ENCODE results near the gene CARD9. TPM values are rescaled to one million over a fixed set of nuclear protein-coding genes. Genes with fewer than 3 reads are reported as not detected.

CARD9 gene
- total RNA-seq, 1 donor from 2014 or later = 0.94 TPM

DNA sequence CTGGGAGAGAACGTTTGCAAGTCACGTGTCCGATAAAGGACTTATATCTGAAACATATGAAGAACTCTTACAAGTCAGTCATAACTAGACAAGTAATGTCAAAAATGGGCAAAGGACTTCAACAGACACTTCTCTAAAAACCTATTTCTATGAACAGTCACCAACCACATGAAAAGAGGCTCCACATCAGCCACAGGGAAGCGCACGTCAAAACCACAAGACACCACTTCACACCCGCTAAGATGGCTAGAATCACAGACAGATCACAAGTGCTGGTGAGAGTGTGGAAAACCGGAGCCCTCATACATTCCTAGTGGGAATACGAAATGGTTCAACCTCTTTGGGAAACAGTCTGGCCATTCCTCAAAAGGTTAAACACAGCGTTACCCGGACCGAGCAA lies 11.5 kb upstream of the CARD9 start:
- Mint-ChIP-seq H3K27ac (ENCODE audit: unreplicated experiment) (no peak overlapping the region), H3K4me3 (ENCODE audit: unreplicated experiment) (no peak overlapping the region), H3K36me3 (ENCODE audit: unreplicated experiment) (peaks cover 32% of the 10 kb centered on the region), H3K4me1 (ENCODE audit: unreplicated experiment) (no peaks in the 10 kb centered on the region), H3K9me3 (ENCODE audit: unreplicated experiment) (no peaks in the 10 kb centered on the region), H3K27me3 (ENCODE audit: unreplicated experiment) (no peaks in the 10 kb centered on the region)
- TF ChIP-seq, protein P1, sequence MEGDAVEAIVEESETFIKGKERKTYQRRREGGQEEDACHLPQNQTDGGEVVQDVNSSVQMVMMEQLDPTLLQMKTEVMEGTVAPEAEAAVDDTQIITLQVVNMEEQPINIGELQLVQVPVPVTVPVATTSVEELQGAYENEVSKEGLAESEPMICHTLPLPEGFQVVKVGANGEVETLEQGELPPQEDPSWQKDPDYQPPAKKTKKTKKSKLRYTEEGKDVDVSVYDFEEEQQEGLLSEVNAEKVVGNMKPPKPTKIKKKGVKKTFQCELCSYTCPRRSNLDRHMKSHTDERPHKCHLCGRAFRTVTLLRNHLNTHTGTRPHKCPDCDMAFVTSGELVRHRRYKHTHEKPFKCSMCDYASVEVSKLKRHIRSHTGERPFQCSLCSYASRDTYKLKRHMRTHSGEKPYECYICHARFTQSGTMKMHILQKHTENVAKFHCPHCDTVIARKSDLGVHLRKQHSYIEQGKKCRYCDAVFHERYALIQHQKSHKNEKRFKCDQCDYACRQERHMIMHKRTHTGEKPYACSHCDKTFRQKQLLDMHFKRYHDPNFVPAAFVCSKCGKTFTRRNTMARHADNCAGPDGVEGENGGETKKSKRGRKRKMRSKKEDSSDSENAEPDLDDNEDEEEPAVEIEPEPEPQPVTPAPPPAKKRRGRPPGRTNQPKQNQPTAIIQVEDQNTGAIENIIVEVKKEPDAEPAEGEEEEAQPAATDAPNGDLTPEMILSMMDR (IDR thresholded peaks at IDR 0.05) = no peak
- no peak for DNase-seq (ENCODE audit: extremely low spot score, unreplicated experiment)

DNA sequence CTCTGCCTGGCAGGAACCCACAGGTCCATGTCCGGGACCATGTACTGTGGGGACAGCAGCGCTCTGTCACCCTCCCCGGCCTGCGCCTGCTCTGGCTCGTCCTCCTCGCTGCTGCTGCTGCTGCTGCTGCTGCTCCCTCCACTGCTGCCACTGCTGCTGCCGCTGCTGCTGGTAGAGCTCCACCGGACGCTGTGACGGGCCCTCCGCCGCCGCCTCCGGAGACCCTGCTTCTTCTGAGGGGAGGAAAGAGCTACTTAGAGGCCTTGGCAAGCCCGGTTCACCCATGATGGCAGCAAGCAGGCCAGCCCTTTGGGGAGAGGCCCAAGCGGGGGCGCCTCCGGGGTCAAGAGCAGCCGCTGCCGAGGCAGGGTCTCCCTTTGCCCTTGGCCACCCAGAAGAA lies 10.0 kb upstream of the CARD9 start:
- Mint-ChIP-seq H3K36me3 (ENCODE audit: unreplicated experiment) (peaks cover 27% of the 10 kb centered on the region), H3K4me1 (ENCODE audit: unreplicated experiment) (no peaks in the 10 kb centered on the region), H3K27me3 (ENCODE audit: unreplicated experiment) (no peaks in the 10 kb centered on the region), H3K4me3 (ENCODE audit: unreplicated experiment) (no peak overlapping the region), H3K27ac (ENCODE audit: unreplicated experiment) (no peak overlapping the region), H3K9me3 (ENCODE audit: unreplicated experiment) (no peaks in the 10 kb centered on the region)
- DNase-seq (ENCODE audit: extremely low spot score, unreplicated experiment) = no peak
- TF ChIP-seq, protein P1 (IDR thresholded peaks at IDR 0.05) = no peak

DNA sequence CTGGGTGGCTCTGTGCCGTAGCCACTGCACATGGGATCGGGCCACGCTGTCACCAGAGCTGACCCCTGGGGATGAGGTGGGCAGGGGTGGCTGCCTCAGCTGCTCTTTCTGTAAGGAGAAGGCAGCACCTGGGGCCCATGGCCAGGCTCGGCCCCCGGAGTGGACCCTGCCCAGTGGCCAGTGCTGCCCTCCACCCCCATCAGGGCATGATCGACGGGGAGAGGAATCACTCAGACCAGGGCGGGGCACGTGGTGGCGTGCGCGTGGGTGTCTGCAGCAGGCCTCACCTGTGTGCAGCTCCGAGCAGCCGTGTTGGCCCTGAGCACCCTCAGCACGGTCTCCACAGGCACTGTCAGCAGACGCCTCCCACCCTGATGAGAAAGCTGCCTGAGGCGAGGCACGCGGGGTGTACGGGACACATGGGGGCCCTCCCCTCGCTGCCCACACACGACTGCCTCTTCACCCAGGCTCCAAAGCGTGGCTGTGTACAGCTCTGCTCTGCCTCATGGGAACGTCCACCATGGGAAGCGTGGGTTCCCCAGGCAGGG lies 8.6 kb upstream of the CARD9 start:
- H3K27ac Mint-ChIP-seq (ENCODE audit: unreplicated experiment) = no peak overlapping the region
- no peaks in the 10 kb centered on the region for H3K27me3 Mint-ChIP-seq (ENCODE audit: unreplicated experiment)
- peaks cover 22% of the 10 kb centered on the region for H3K36me3 Mint-ChIP-seq (ENCODE audit: unreplicated experiment)

DNA sequence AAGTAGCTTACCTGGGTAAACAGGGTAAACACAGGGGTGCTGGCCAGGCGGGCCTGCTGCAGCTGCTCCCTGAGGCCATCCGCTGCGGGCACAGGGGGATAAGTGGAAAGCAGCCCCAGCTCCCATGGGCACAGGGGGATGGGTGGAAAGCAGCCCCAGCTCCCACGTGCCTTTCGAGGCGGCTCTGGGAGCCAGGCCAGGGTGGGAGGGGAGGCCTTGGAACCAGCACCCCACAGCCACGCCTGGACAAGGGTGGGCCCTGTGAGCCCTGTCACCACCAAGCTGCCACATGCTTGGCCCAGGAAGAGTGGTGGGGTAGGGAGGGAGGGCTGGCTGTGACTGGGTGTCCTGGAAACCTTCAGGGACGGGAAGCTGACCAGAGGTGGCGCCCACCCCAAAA lies 7.8 kb upstream of the CARD9 start:
- no peaks in the 10 kb centered on the region for H3K4me1 Mint-ChIP-seq (ENCODE audit: unreplicated experiment)
- TF ChIP-seq, protein P1 (IDR thresholded peaks at IDR 0.05) = no peak
- no peak for DNase-seq (ENCODE audit: extremely low spot score, unreplicated experiment)
- peaks cover 21% of the 10 kb centered on the region for H3K36me3 Mint-ChIP-seq (ENCODE audit: unreplicated experiment)
- no peaks in the 10 kb centered on the region for H3K9me3 Mint-ChIP-seq (ENCODE audit: unreplicated experiment)
- H3K4me3 Mint-ChIP-seq (ENCODE audit: unreplicated experiment) = no peak overlapping the region
- H3K27ac Mint-ChIP-seq (ENCODE audit: unreplicated experiment) = no peak overlapping the region
- H3K27me3 Mint-ChIP-seq (ENCODE audit: unreplicated experiment) = no peaks in the 10 kb centered on the region

More for the DNA sequence above, 8.6 kb upstream of the CARD9 start:
- TF ChIP-seq, protein P1 (IDR thresholded peaks at IDR 0.05) = no peak
- Mint-ChIP-seq H3K4me3 (ENCODE audit: unreplicated experiment) (no peak overlapping the region), H3K9me3 (ENCODE audit: unreplicated experiment) (no peaks in the 10 kb centered on the region), H3K4me1 (ENCODE audit: unreplicated experiment) (no peaks in the 10 kb centered on the region)
- DNase-seq (ENCODE audit: extremely low spot score, unreplicated experiment) = no peak

DNA sequence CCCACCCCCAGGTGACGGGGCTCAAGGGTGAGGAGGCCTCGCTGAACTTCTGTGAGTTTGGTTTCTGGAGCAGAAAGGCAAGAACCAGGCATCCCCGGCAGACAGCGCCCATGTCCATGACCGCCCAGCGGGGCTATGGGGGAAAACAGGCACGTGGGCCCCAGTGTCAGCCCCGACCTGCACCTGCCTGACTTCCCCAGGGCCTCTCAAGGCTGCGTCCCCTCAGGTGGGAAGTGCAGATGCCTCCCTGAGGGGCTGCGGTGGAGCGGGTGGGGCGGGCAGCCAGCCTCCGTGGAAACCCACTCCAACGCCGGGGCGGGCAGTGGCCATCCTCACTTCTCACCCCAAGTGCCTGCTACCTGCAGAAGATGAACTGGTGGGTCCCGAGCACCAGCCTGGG lies 6.9 kb upstream of the CARD9 start:
- no peaks in the 10 kb centered on the region for H3K4me1 Mint-ChIP-seq (ENCODE audit: unreplicated experiment)
- no peak for DNase-seq (ENCODE audit: extremely low spot score, unreplicated experiment)
- H3K36me3 Mint-ChIP-seq (ENCODE audit: unreplicated experiment) = peaks cover 15% of the 10 kb centered on the region
- no peak overlapping the region for H3K27ac Mint-ChIP-seq (ENCODE audit: unreplicated experiment)
- TF ChIP-seq, protein P1 (IDR thresholded peaks at IDR 0.05) = no peak
- no peaks in the 10 kb centered on the region for H3K9me3 Mint-ChIP-seq (ENCODE audit: unreplicated experiment)
- no peaks in the 10 kb centered on the region for H3K27me3 Mint-ChIP-seq (ENCODE audit: unreplicated experiment)
- H3K4me3 Mint-ChIP-seq (ENCODE audit: unreplicated experiment) = no peak overlapping the region

All from osteocyte (in vitro differentiated cells).